Hematopoietic multipotent progenitor cell treated with erythropoietin and hydrocortisone succinate and interleukin-3 and kit ligand, for 8 days (in vitro differentiated cells): ENCODE measurements around the gene SRCIN1.

Experiments
- DNase-seq: peaks from one replicate; pipeline ENCODE4 v3.0.0-alpha.2; 2015

The SRCIN1 gene

DNA sequence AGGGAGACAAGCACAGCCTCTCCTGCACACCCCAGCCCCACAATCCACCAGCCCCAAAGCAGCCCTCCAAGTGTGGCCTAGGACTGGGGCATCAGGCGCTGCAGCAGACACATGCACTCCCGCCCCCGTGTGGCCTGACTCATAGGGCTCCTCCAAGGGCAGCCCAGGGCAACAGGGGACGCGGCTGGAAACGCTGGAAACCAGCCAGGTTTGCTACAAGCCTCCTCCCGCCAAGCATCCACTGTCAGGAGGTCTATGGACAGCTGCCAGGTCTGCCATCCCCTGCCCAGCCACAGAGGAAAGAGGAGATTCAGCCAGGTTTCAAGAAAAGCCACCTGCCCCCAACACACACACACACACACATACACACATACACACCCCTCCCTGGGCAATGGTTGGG lies 25.8 kb downstream of the SRCIN1 start:
- DNase-seq, result peak; percentile 57

DNA sequence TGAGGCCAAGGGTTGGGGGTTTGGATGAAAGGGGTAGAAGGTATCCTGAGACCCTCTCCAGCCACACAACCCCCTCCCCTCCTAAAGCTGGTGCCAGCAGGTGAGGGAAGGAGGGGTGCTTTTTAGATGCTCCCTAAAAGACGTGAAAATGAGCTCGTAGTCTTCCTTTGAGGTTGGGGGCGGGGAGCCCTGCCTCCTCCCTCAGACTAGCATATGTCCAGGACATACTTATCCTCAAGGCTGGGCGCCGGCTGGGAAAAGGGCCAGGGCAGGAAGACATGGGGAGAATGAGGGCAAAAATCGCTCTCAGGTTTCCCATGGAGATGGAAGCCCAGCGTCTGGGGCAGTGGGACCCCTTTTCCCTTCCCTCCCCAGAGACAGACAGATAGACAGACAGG lies 26.7 kb downstream of the SRCIN1 start:
- DNase-seq, result no peak

DNA sequence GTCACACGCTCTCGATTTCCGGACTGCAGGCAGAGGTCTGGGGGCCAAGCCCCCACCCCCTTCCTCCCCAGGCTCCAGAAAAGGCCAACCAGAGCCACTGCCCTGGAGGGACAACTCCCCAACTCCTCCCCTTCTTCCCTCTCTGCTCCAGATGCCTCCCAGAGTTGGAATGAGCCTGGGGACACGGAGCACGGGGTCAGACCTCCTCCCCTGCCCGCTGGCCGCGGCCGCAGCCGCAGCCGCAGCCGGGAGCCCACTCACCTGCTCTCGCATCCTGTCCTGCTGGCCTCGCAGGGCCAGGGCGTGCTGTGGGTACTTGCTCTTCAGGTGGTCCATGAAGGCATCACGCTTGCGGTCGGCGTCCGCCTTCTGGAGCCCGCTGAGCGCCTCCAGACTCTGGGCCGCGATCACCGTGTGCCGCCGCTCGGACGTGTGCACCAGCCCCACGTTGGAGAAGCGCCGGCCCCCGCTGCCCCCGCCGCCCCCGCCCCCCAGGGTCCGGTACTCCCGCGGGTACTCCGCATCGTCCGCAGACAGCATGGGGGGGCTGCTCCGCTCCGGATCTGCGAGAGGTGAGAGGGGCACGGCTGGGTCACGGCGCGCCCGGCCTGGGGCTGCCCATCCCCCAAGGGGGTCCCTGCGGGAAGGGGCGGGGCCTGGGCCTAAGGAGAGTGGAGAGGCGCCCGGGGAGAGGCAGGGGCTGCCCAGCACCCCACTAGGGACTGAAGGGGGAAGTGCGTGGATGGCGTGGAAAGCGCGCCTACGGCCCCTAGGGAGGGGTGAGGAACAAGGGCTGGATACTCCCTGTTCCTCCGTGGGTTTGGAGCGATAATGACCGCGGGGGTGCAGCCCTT lies 27.3 kb downstream of the SRCIN1 start:
- DNase-seq, result no peak

DNA sequence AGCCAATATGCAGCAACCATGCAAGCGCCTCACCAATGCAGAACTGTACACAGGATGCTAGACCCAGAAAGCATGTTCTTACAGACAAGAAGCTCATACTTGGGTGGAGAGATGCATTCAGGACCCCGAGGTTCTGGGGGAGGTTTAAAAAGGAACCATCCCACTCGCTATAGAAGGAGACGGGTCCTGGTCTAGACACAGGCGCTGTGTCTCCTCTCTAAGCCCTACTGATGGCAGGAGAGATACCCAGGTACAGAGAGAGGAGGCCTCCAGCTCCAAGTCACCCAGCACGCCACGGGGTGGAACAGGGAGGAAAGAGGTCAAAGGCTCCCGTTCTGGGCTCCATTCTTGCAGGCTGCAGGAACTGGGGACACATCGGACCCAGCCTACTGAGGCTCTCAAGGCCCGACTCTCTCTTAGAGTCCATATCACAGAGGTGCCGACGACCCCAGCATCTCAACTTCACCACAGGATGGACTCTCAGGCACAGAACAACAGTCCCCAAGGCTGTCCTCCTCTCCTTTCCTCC lies 28.0 kb downstream of the SRCIN1 start:
- DNase-seq, result no peak

DNA sequence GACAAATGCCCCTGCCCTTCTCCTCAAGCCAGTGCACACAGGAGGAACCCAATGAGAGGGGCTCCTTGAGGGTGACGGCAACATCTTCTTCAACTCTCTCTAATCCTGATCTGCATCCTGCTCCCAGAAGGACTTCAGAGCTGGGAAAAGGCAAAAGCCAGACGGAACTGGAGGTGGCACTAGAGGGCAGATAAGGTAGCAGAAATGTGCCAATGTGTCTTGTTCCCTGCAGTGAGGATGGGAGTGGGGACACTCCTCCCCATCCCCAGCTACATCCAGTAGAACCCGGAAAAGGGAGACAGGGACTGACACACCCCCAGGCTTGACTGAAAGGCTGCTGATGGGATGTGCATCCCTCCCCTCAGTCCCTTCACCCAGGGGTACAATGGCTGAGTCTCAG lies 28.5 kb downstream of the SRCIN1 start:
- DNase-seq, result no peak

DNA sequence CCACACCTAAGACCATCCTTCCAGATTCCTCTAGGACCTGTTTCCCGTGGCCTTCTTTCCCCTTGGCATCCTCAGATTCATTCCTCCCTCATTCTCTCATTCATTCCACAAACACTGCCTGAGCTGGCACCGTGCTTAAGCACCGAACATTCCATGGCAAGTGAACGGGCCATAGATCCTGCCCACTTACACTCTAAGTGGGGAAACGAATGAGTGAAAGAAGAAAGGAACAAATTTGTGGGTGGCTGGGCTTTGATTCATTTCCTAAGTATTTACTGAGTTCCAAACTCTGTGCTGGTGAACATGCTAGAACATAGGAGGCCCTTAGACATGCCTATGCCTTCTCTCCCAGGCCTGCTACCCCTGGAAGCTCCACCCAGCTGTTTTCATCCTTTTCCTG lies 30.0 kb downstream of the SRCIN1 start:
- no peak for DNase-seq

DNA sequence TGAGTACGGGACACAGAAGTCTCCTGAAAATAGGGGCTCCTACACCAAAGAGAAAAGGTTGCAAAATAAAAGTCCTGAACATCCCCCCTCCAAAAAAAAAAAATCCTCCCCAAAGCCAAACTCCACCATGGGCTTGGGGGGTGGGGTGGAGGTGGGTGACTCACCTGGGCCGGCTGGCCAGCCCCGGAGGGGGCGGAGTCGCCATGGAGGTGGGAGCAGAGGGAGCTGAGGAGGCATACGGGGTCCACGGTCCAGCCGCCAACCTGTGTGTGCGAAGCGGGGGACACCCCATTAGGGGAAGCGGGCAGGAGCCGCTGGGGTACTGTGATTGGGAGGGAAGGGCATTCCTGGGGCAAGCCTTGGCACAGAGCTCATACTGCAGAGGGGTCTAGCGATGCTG lies 31.0 kb downstream of the SRCIN1 start:
- no peak for DNase-seq

DNA sequence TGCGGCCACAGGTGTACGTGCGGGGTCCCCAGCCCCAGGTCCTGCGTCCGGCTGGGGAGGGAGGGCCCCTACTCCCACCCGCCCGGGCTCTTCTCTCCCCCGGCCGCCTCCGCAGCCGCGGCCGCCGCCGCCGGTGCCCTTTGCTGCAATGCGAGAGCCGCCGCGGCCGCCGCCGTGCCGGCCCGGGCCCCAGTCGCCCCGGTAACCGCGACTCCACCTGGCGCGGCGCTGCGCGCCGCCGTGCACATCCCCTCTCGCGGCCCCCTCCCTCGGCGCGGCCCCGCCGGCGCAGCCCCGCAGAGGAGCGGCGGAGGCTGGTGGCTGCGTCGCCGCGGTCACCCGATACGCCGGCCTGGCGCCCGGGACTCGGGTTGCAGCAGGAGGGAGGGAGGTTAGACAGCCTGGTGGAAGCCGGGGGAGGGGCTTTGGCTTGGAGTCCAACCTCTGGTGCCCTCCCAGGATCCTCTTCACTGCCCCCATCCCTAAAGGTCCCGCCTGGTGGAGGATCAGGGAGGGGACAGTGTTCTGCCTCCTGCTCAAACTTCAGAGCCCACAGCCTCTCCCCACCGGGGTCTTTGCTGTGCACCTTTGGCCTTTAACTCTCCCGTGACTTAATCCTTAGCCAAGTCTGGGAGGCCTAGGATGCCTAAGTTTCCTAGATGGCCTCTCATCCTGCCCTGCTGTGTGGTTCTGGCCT lies 32.9 kb downstream of the SRCIN1 start:
- DNase-seq, result no peak

DNA sequence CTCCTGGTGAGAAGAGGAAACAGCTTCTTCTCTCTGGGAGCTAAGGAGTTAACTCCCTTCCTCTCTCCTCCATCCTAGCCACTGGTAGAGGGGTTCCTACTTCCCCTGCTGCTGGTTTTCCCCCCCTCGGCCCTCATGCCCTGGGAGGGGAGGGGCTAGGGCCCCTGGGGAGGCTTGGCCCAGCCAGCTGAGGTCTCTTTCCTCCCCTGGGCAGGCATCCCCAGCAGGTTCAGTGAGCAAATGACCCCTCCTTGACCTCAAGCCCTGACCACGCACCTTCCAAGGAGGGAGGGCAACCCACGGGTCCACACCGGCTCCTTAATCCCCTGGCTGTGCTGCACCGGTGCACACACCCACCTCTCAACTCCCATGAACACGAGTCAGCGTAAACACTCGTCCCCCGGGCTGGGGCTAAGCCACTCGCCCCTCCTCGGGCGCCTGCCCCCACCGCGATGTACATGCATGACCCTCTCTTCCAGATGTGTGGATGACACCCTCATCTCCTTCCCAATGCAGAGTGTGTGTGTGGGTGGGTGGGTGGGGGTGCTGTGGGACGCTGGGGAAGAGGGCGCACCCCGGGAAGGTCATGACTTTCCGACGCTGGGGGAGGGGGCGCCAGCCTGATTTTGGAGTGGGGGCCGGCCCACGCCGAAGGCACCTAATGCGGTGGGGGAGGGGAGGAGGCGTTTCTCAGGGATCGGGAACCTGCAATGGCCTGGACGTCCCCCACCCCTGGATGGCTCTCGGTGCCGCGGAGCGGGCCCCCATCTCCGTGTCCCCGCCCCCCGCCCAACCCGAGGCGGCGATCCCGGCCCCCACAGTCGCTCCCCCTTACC lies 33.7 kb downstream of the SRCIN1 start:
- DNase-seq, result no peak

DNA sequence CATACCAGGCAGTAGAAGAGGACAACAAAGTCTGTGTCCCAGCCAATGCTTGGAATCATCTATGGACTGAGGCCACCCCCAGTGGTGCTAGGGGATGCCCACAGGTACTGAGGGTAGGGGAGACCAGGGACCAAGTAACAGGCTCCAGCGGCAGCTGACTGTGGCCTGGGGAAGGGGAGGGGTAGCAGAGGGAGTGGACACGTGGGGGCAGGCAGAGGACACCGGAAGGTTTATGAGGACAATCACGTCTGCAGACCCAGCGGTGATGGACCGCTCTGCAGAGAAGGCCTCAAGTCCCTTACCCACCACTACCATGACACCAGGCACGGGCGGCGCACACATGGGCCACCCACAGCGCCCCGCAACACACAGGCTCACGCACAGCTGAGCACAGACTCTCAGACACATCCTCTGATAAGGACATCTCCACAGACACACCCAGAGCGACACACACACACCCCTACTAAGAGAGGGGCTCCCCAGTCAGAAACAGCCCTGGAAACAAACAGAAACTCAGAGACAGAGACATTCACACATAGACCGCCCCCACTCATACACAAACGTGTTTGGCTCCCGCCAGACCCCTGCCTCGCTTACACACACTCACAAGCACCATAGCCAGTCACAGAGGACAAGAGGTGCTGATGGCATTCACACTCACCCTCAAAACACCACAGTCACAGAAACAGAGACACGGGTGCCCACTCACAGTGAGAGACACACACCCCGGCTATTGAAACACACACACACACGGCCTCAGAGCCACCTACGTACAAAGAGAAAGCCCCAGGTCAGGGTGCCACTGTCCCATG lies 35.8 kb downstream of the SRCIN1 start:
- no peak for DNase-seq

DNA sequence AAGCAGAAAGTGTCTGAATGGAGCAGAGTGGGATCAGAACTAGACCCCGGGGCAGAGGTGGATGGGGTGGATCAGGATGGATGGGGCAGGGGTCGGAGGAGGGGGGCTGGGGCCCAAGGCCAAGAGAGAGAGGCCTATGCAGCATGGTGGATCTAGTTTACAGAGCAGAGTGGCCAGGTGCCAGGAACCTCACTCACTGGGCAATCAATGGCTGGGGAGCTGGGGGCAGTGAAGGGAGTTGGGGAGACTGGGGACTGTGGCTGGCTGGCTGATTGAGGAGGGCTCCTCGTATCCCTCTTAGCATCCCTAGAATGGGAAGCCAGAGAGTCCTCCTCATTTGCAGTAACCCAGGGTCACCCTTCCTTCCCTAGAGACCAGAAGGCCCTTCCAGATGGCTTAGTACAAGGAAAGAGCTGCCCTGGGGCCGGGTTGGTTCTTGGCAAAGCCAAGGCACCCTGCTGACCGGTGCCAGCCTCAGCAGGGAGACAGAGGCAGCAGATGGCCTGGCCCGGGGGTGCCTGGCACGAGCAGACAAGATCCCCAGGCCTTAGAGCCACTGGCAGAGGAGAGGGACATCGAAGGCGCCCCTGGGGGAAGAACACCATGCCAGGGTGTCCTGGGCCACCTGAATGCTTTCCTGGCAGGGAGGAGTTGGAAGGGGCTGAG lies 36.8 kb downstream of the SRCIN1 start:
- DNase-seq, result no peak

DNA sequence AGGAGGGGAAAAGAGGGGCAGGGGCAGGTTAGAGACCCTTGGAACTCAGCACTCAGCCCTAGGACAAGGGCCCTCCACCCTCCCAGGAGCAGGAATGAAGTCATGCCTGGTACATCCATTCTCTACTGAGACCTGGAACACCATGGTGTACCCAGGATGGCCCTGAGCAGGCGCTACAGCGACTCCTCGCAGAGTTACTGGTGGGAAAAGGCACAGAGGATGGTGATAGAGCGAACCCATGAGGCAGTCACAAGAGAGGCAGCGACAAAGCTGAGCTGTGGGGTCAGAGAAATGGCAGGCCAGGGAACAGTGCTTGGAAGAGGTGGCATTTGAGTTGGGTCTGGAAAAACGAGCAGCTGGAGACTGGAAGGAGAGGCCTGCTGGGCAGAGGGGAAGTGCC lies 37.5 kb downstream of the SRCIN1 start:
- no peak for DNase-seq

DNA sequence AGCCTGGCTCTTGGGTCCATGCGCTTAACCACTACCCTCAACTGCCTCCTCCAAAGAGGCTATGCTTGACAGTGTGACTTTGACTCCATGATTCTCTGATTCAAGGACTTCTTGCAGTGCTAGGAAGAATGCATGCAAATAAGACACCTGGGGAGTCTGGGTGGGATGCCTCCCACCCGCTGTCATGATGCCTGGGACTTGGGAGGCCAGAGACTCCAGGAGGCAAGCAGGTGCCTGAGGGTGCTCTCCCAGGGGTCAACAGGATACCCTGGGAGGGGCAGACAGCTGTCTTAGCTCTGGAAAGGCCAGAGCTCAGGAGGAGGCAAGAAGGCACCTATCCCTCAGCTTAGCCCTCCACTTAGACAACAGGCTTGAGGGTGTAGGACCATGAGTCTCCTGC lies 38.4 kb downstream of the SRCIN1 start:
- no peak for DNase-seq

DNA sequence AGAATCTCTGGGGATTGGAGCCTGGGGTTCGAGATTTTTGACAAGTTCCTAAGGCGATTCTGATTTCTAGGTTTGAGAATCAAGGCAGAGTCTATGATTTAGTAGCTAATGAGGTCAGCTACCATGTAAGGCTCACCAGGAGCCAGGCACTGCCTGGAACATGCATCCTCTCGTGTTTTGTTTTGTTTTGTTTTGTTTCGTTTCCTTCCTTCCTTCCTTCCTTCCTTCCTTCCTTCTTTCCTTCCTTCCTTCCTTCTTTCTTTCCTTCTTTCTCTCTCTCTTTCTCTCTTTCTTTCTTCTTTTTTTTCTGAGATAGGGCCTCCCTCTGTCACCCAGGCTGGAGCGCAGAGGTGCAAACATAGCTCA lies 39.1 kb downstream of the SRCIN1 start:
- no peak for DNase-seq

DNA sequence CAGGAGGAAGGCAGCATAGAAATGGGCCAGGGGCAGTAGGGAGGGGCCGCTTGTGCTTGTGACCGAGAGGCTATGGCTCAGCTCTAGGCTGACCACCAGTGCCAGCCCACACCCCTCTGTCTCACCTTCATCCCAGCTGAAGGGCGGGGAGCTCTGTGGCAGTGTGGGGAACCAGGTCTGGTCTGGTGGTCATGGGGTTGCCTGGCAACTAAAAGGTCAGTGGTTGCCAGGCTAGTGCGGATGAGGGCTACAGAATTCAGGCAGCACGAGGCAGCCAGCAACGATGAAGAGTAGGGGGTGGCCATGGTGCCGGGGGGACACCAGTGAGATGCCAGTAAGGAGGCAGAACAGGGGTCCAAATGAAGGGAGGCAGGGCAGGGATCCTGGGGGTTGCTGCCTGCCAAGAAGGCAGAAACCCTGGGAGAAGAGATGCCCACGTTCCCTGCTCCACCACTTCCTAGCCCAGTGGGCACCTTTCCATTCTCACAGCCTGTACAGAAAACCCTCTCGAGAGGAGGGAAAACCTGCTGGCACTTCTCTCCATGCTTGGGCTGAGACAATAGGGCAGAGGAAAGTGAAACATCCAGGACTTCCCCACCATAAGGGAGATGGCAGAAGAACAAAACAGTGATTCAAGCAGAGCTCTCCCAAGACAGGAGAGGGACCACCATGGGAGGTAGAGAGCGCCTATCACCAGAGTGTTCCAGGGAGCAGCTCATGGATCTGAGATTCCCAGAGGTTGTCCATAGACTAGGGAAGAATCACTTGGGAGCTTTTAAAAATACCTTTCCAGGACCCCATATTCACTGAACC lies 39.7 kb downstream of the SRCIN1 start:
- no peak for DNase-seq

DNA sequence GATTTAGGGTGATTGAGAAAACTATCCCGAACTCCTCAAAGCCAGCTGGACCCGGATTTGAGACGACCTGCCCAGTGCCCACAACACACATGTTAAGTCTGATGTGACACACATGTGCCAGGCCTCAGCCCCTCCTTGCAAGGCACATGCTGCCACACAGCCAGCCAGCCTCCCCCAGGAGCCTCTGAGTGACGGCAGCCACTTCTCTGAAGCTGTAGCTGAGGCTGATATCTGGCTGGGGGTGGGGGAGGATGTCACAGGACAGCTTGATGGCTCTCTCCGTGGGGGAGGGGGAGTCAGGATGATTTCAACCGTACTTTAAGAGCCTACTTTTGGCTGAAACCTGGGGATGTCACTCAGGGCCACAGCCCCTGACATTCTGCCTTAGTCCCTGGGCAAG lies 40.9 kb downstream of the SRCIN1 start:
- no peak for DNase-seq

DNA sequence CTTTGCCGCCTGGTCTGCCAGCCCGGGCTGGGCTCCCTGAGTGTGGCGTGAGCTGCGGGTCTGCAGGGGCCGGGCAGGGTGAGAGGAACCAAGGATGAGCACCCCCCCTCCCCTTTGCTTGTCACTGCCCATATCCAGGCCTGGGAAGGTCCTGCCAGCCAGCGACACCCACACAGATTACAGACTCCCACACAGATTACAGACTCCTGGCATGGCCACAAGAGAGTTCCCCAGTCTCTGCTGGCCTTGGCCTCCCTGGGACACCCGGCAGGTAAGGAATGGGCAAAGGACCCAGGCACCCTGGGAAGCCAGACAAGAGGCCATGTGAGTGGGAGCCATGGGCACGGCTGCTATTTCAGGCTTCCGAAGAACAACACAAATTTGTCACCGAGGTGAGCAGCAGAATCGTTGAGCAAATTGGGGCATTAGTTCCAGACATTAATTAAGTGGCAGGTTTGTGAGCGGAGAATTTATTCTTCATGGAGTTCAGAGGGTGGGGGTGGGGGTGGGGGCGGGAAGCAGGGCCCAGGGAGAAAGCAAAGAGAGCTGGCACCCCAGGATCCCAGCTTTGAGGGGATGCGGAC lies 41.4 kb downstream of the SRCIN1 start:
- DNase-seq, result no peak

DNA sequence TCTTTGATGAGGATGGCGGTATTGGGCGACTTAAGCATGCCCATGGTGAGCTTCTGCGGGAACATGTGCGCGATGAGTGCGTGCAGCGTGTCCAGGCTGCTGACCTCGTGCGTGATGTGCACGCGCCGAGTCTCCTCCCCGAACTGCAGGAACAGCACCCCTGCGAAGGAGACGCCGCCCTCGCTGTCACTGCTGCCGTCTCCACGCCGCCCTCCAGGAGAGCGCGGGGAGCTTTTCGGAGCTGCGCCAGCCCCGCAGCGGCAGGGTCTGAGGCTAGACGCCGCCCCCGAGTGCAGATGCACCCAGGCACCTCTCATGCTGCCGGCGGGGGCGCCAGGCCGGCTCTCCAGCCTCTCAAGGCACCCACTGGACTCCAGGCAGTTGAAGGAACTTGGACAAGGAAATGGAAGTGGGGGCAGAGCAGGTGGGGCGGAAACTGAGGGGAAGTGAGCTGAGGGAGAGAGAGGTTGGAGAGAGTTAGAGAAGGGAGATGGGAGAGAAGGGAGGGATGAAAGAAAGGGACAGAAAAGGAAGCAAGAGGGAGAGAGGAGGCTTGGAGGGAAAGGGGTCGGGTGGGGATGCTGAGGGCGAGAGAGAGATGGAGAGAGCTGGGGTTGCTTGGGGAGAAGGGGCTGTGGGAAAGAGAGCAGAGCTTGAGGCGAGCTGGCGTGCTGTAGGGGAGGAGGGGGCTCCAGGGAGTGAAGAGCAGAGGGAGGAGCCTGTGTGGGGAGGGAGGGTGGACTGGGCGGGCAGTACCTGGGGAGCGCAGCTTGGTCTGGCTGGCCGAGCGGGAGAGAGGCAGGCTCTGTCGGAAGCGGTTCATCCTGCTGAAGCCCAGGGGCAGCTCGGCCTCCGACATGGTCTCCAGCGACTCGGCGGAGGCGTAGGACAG lies 42.1 kb downstream of the SRCIN1 start:
- DNase-seq, result no peak

DNA sequence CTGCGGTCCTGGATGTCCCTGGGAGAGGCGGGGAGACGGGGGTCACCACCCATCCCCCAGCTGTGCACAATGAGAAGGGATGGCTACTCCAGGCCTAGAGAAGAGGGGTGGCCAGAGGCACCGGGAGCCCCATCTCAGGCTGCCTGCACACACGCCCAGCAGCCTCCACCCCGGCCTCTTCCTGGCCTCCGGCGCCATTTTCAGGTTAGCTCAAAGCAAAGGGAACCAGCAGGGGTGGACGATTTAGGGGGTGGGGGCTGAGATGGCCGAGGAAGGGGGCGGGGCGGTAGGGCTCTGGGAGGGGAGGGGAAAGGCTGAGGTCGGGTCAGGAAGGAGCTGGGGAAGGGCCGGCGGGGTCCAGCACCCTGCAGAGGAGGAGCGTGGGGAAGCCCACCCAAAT lies 42.8 kb downstream of the SRCIN1 start:
- no peak for DNase-seq

DNA sequence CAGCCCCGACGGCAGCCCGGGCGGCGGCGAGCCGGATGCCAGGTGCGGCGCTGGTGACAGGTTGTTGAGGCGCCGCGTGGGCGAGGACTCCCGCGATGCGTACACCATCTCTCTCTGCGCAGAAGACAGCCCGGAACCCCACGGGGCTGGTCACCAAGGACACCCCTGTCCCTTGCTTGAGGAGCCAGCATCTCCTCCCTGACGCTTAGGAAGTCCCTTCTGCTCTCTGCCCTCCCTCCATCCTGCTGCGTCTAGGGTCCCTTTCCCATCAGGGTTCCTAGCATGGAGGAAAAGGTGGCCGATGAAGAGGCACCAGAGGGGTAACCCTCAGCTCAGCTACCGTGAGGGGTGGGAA lies 43.6 kb downstream of the SRCIN1 start:
- no peak for DNase-seq
